H1 (cell line): ENCODE data around the gene C19orf85. TPM values are rescaled to one million over a fixed set of nuclear protein-coding genes. Genes with fewer than 3 reads are reported as not detected.

ENCODE experiments used
- CTCF ChIA-PET: fragments of 300-600 bp; sonication (Branson Sonifier 250); formaldehyde crosslinking; loops from one replicate; lab custom pipeline; 2021; ENCODE audit not compliant: partially characterized antibody; lab: Charles Lee
- POLR2A ChIA-PET: fragments of 300-600 bp; sonication (Branson Sonifier 250); formaldehyde crosslinking; loops from one replicate; lab custom pipeline; 2021; ENCODE audit warnings: inconsistent platforms; ENCODE audit not compliant: partially characterized antibody; lab: Charles Lee
- DNase-seq, 2 experiments: peaks; one replicate each; pipeline versions ENCODE4 v3.0.0 to v3.0.0-alpha.2; 2010 to 2022; ENCODE audit warnings: low spot score in 2 of 2, low read depth in 1 of 2, mixed read lengths in 1 of 2
- FAIRE-seq: peaks from 2 replicates; lab custom pipeline; 2011; peaks lifted over from hg19 to GRCh38; lab: Jason Lieb, UNC
- H2AFZ ChIP-seq: 2 replicates; pipeline ENCODE4 v1.8.1; 2012; ENCODE audit warnings: low read length, inconsistent platforms
- H2AK5ac ChIP-seq: 2 replicates; pipeline ENCODE4 v1.6.1; 2013; ENCODE audit warnings: low read depth, low read length
- H2BK120ac ChIP-seq: replicated peaks from 2 replicates; pipeline ENCODE3; 2013; ENCODE audit warnings: low read depth, low read length, inconsistent platforms
- H2BK12ac ChIP-seq: 2 replicates; pipeline ENCODE4 v1.6.1; 2013; ENCODE audit warnings: low read depth, low read length
- H2BK15ac ChIP-seq: 2 replicates; pipeline ENCODE4 v1.6.1; 2013; ENCODE audit warnings: low read length
- H2BK20ac ChIP-seq: 2 replicates; pipeline ENCODE4 v1.6.1; 2013; ENCODE audit warnings: low read length
- H2BK5ac ChIP-seq: 2 replicates; pipeline ENCODE4 v1.6.1; 2013; ENCODE audit warnings: low read depth, low read length
- H3K14ac ChIP-seq: 2 replicates; pipeline ENCODE4 v1.6.1; 2013; ENCODE audit warnings: inconsistent platforms; ENCODE audit not compliant: insufficient read length
- H3K18ac ChIP-seq: 2 replicates; pipeline ENCODE4 v1.6.1; 2013; ENCODE audit warnings: low read length; ENCODE audit errors: extremely low read depth
- H3K23ac ChIP-seq: 2 replicates; pipeline ENCODE4 v1.6.1; 2013; ENCODE audit warnings: inconsistent platforms; ENCODE audit not compliant: insufficient read length
- H3K23me2 ChIP-seq: 2 replicates; pipeline ENCODE4 v1.6.1; 2013; ENCODE audit warnings: low read depth, low read length
- H3K27ac ChIP-seq: 2 replicates; pipeline ENCODE4 v1.6.1; 2011; ENCODE audit warnings: low read depth, low read length, inconsistent platforms
- H3K27me3 ChIP-seq, 4 experiments: replicated peaks in 1 of 4; 1 replicate in 1 of 4; 2 replicates in 3 of 4; pipeline versions ENCODE4 v1.6.1 to v1.8.1; 2011 to 2013; ENCODE audit warnings: low read length in 3 of 4, mild to moderate bottlenecking in 3 of 4, inconsistent platforms in 2 of 4, mixed read lengths in 2 of 4, moderate library complexity in 1 of 4; ENCODE audit not compliant: control insufficient read depth in 3 of 4, insufficient read depth in 3 of 4; ENCODE audit errors: extremely low read depth in 1 of 4
- H3K36me3 ChIP-seq, 4 experiments: 2 replicates each; pipeline versions ENCODE4 v1.6.1 to v1.8.1; 2011 to 2013; ENCODE audit warnings: mild to moderate bottlenecking in 4 of 4, low read length in 3 of 4, moderate library complexity in 2 of 4, control low read depth in 1 of 4, inconsistent platforms in 1 of 4; ENCODE audit not compliant: insufficient read depth in 4 of 4, control insufficient read depth in 2 of 4
- H3K4ac ChIP-seq: replicated peaks from 2 replicates; pipeline ENCODE3; 2013; ENCODE audit warnings: low read length, low read depth, mixed read lengths, inconsistent platforms; ENCODE audit not compliant: insufficient read length
- H3K4me1 ChIP-seq, 4 experiments: replicated peaks in 1 of 4; 1 replicate in 1 of 4; 2 replicates in 3 of 4; pipeline versions ENCODE4 v1.6.1 to v1.8.1; 2011 to 2013; ENCODE audit warnings: low read length in 3 of 4, inconsistent platforms in 2 of 4, mixed read lengths in 1 of 4; ENCODE audit not compliant: insufficient read depth in 4 of 4, control insufficient read depth in 3 of 4
- H3K4me2 ChIP-seq, 2 experiments: 2 replicates each; pipeline versions ENCODE4 v1.6.1 to v1.8.1; 2011 to 2013; ENCODE audit warnings: low read depth in 2 of 2, low read length in 2 of 2, control low read depth in 1 of 2, inconsistent platforms in 1 of 2, mild to moderate bottlenecking in 1 of 2; ENCODE audit not compliant: insufficient read depth in 1 of 2
- H3K4me3 ChIP-seq, 4 experiments: fragments of 200-600, 300-600 bp in 1 of 4; sonication (generic), shearing (Covaris generic), sonication (Bioruptor Twin) in 1 of 4; 2 replicates each; pipeline versions ENCODE4 v1.5.1 to v1.8.1; 2011 to 2016; ENCODE audit warnings: low read length in 4 of 4, low read depth in 3 of 4, control low read depth in 2 of 4, inconsistent platforms in 2 of 4, mild to moderate bottlenecking in 2 of 4, mixed read lengths in 1 of 4, moderate library complexity in 1 of 4; ENCODE audit not compliant: insufficient read depth in 2 of 4; ENCODE audit errors: extremely low read depth in 1 of 4
- H3K56ac ChIP-seq: replicated peaks from 2 replicates; pipeline ENCODE3; 2013; ENCODE audit warnings: low read depth, mild to moderate bottlenecking, mixed read lengths, low read length, inconsistent platforms; ENCODE audit not compliant: insufficient read length
- H3K79me1 ChIP-seq: 2 replicates; pipeline ENCODE4 v1.6.1; 2013; ENCODE audit warnings: low read depth, low read length, control low read depth
- H3K79me2 ChIP-seq, 2 experiments: 2 replicates each; pipeline versions ENCODE4 v1.6.1 to v1.8.1; 2012 to 2013; ENCODE audit warnings: low read length in 2 of 2, mild to moderate bottlenecking in 2 of 2, inconsistent platforms in 1 of 2; ENCODE audit not compliant: insufficient read depth in 2 of 2, control insufficient read depth in 1 of 2
- H3K9ac ChIP-seq, 4 experiments: replicated peaks in 1 of 4; 1 replicate in 1 of 4; 2 replicates in 3 of 4; pipeline versions ENCODE4 v1.6.1 to v1.8.1; 2011 to 2013; ENCODE audit warnings: low read depth in 3 of 4, low read length in 3 of 4, control low read depth in 2 of 4, mild to moderate bottlenecking in 2 of 4, moderate library complexity in 2 of 4, inconsistent platforms in 1 of 4; ENCODE audit errors: extremely low read depth in 1 of 4
- H3K9me3 ChIP-seq, 2 experiments: 2 replicates each; pipeline versions ENCODE4 v1.6.1 to v1.8.1; 2012 to 2013; ENCODE audit warnings: mild to moderate bottlenecking in 2 of 2, moderate library complexity in 2 of 2, control low read depth in 1 of 2, inconsistent platforms in 1 of 2, low read depth in 1 of 2, low read length in 1 of 2, mixed read lengths in 1 of 2; ENCODE audit not compliant: insufficient read depth in 2 of 2
- H4K20me1 ChIP-seq, 2 experiments: replicated peaks in 1 of 2; 2 replicates each; pipeline versions ENCODE3 to v1.8.1; 2011 to 2013; ENCODE audit warnings: inconsistent platforms in 2 of 2, low read length in 2 of 2, mild to moderate bottlenecking in 1 of 2; ENCODE audit not compliant: insufficient read depth in 2 of 2, control insufficient read depth in 1 of 2
- H4K5ac ChIP-seq: 2 replicates; pipeline ENCODE4 v1.6.1; 2013; ENCODE audit warnings: low read length, low read depth, mixed read lengths, inconsistent platforms; ENCODE audit not compliant: insufficient read length
- H4K8ac ChIP-seq: 2 replicates; pipeline ENCODE4 v1.8.0; 2013; ENCODE audit warnings: mild to moderate bottlenecking, moderate library complexity, low read length, inconsistent platforms; ENCODE audit not compliant: insufficient read depth; ENCODE audit errors: extremely low read depth
- H4K91ac ChIP-seq: replicated peaks from 2 replicates; pipeline ENCODE3; 2013; ENCODE audit warnings: low read length, mixed read lengths, inconsistent platforms; ENCODE audit not compliant: insufficient read length
- CBX5 ChIP-seq: fragments of 300-800, 300-1000 bp; sonication (generic); IDR thresholded peaks from 2 replicates; pipeline ENCODE4 v1.7.1; 2016; ENCODE audit warnings: antibody characterized with exemption, low read length, low read depth
- CHD1 ChIP-seq: IDR thresholded peaks from 2 replicates; pipeline ENCODE4 v1.6.1; 2012; ENCODE audit warnings: low read depth, low read length, improper control_type of control experiment
- EGR1 ChIP-seq: IDR thresholded peaks from 2 replicates; pipeline ENCODE4 v1.6.1; 2011; ENCODE audit warnings: low read depth, low read length, borderline replicate concordance
- HDAC2 ChIP-seq, 2 experiments: fragments of 300-600 bp in 1 of 2; sonication (generic) in 1 of 2; IDR thresholded peaks; 2 replicates each; pipeline ENCODE4 v1.6.1; 2011 to 2012; ENCODE audit warnings: low read depth in 2 of 2, low read length in 2 of 2, mild to moderate bottlenecking in 2 of 2, moderate library complexity in 2 of 2, borderline replicate concordance in 1 of 2, inconsistent platforms in 1 of 2
- HDAC6 ChIP-seq: IDR thresholded peaks from one replicate; pipeline ENCODE4 v1.7.1; 2012; ENCODE audit warnings: low read depth, mild to moderate bottlenecking, inconsistent platforms, low read length, moderate library complexity
- NANOG ChIP-seq: IDR thresholded peaks from 2 replicates; pipeline ENCODE4 v1.6.1; 2011; ENCODE audit warnings: low read length, low read depth, mild to moderate bottlenecking, inconsistent platforms; ENCODE audit not compliant: insufficient read depth, poor library complexity, severe bottlenecking
- POLR2AphosphoS5 ChIP-seq: IDR thresholded peaks from 2 replicates; pipeline ENCODE4 v1.6.1; 2011; ENCODE audit warnings: low read depth, low read length
- SP4 ChIP-seq: IDR thresholded peaks from 2 replicates; pipeline ENCODE4 v1.6.1; 2012; ENCODE audit warnings: low read length, inconsistent platforms
- WGBS, 2 experiments: shearing (Covaris generic) in 1 of 2; methylation state at CpG; one replicate each; pipeline versions ENCODE4 v1.1.6 to v1.1.7; 2013 to 2015; ENCODE audit warnings: low lambda C conversion rate in 2 of 2, mixed read lengths in 2 of 2, inconsistent platforms in 1 of 2, low coverage in 1 of 2, missing lambda C conversion rate in 1 of 2; ENCODE audit not compliant: insufficient replicate concordance in 2 of 2, insufficient coverage in 1 of 2, insufficient read length in 1 of 2; ENCODE audit errors: extremely low coverage in 1 of 2, missing lambda C conversion rate in 1 of 2; 5-methylcytosine and 5-hydroxymethylcytosine counted together
- polyA plus RNA-seq, 7 experiments: library from polyadenylated mRNA; depleted of rRNA in 3 of 7; stranded (reverse) in 5 of 7; unstranded in 2 of 7; fragments of >200 nt in 5 of 7; fragments of 200-250 nt in 2 of 7; gene quantifications; 1 replicate in 5 of 7; 2 replicates in 1 of 7; 4 replicates in 1 of 7; pipeline versions ENCODE4 v1.2.1 to v1.2.3, GENCODE V29; 2011 to 2013; ENCODE audit warnings: missing spikeins in 2 of 7, mixed read lengths in 2 of 7
- total RNA-seq: library from RNA; stranded (reverse); fragmentation: NEBNext Ultra II Directional; extraction: Animal tissue kit (Norgen Biotek cat#: 25700); gene quantifications from 2 replicates; pipeline ENCODE4 v1.2.1, GENCODE V29; 2021
- TF ChIP-seq, protein P1 (sequence below): IDR thresholded peaks from 2 replicates; pipeline ENCODE4 v1.6.1; 2012; ENCODE audit warnings: low read length, inconsistent platforms
- TF ChIP-seq, protein P2 (sequence below): IDR thresholded peaks from 2 replicates; pipeline ENCODE4 v1.6.1; 2011; ENCODE audit warnings: low read length, improper control_type of control experiment

C19orf85 gene
- total and polyA plus RNA-seq, 2 of the 8 experiments (the other 6 are each of a cell fraction or from before 2014, with no cell fraction given): 2.2 to 3.2 TPM

DNA sequence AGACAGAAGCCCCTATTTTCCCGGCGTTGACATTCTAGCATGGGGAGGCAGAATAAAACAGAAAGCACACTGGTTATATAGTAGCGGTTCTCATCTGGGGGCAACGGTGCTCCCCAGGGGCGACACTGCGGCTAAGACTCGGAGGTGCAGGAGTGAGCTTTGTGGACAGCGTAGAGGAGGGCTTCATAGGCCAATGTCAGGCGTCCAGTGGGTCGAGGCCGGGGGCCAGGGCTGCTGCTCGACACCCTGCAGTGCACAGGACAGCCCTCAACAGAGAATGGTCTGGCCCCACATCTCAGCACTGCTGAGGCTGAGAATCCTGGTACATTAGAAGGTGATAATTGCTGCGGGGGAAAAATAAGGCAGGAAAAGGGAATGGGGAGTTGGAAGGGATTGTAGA, 13.4 kb upstream of the C19orf85 start:
- DNase-seq (no peak), FAIRE-seq (no peak)
- H3K4me1 ChIP-seq: peaks cover 0 to 24% (median 10%) of the 10 kb centered on the region in 4 experiments; a peak in 5 of 7 replicates
- no peak overlapping the region for H2BK15ac ChIP-seq
- peaks cover 0 to 3% of the 10 kb centered on the region in 2 experiments for H4K20me1 ChIP-seq
- H3K18ac ChIP-seq: no peak overlapping the region
- no peak overlapping the region for H3K23ac ChIP-seq
- H3K36me3 ChIP-seq: peaks cover 0 to 5% (median 0%) of the 10 kb centered on the region in 4 experiments; a peak in 2 of 8 replicates
- H2BK20ac ChIP-seq: no peak overlapping the region
- no peak overlapping the region for H3K56ac ChIP-seq
- no peak overlapping the region for H2AK5ac ChIP-seq
- POLR2A ChIA-PET: interaction anchor here (0.6 to 7.6 kb wide), 9 partner anchors 10 to 1637 kb away, joined by 3 to 57 read pairs (median 3); partner anchors contain the start of genes SBK2 and SSC5D
- no peak overlapping the region for H2BK12ac ChIP-seq
- H3K4me3 ChIP-seq: peak overlapping the region in 1 of 4 experiments; percentile 95; a peak in 2 of 8 replicates
- no peaks in the 10 kb centered on the region; a peak in 2 of 7 replicates for H3K27me3 ChIP-seq
- CTCF ChIA-PET: interaction anchor here (0.6 to 5.5 kb wide), 6 partner anchors 10 to 153 kb away, joined by 3 to 31 read pairs (median 4); no protein-coding TSS in a partner anchor
- H2AFZ ChIP-seq: no peak overlapping the region
- H3K79me1 ChIP-seq: peaks cover 11% of the 10 kb centered on the region
- peak overlapping the region; percentile 2 to 63; a peak in 3 of 4 replicates for H3K4me2 ChIP-seq
- H3K14ac ChIP-seq: no peak overlapping the region
- no peak overlapping the region for H2BK120ac ChIP-seq
- peak overlapping the region; percentile 47 for H4K91ac ChIP-seq
- H3K9me3 ChIP-seq: no peaks in the 10 kb centered on the region
- no peak overlapping the region for H3K27ac ChIP-seq
- 89 to 100% methylated on average over 1 to 13 of the region's 13 CpGs for WGBS, 2 experiments
- no peak overlapping the region for H2BK5ac ChIP-seq
- no peak overlapping the region for H4K5ac ChIP-seq
- no peak overlapping the region; a peak in 1 of 7 replicates for H3K9ac ChIP-seq
- peak overlapping the region; percentile 86; the same call in 1 of the 2 replicates for H4K8ac ChIP-seq
- peaks cover 0 to 18% of the 10 kb centered on the region in 2 experiments; a peak in 2 of 4 replicates for H3K79me2 ChIP-seq
- H3K4ac ChIP-seq: peak overlapping the region; percentile 80
- H3K23me2 ChIP-seq: peaks cover 3% of the 10 kb centered on the region
- no peak for TF ChIP-seq CBX5
- no peak for TF ChIP-seq HDAC2 (IDR thresholded peaks at IDR 0.05; ENCODE audit: borderline replicate concordance in 1 of 2, low read depth in 2 of 2, low read length in 2 of 2)
- no peak for TF ChIP-seq CHD1
- TF ChIP-seq SP4: no peak
- TF ChIP-seq, protein P1, sequence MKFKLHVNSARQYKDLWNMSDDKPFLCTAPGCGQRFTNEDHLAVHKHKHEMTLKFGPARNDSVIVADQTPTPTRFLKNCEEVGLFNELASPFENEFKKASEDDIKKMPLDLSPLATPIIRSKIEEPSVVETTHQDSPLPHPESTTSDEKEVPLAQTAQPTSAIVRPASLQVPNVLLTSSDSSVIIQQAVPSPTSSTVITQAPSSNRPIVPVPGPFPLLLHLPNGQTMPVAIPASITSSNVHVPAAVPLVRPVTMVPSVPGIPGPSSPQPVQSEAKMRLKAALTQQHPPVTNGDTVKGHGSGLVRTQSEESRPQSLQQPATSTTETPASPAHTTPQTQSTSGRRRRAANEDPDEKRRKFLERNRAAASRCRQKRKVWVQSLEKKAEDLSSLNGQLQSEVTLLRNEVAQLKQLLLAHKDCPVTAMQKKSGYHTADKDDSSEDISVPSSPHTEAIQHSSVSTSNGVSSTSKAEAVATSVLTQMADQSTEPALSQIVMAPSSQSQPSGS: no peak
- no peak for TF ChIP-seq HDAC6
- no peak for TF ChIP-seq NANOG
- TF ChIP-seq EGR1: no peak
- no peak for TF ChIP-seq POLR2AphosphoS5
- TF ChIP-seq, protein P2, sequence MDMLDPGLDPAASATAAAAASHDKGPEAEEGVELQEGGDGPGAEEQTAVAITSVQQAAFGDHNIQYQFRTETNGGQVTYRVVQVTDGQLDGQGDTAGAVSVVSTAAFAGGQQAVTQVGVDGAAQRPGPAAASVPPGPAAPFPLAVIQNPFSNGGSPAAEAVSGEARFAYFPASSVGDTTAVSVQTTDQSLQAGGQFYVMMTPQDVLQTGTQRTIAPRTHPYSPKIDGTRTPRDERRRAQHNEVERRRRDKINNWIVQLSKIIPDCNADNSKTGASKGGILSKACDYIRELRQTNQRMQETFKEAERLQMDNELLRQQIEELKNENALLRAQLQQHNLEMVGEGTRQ: no peak
